ENCODE data around the gene PCDHGA7. TPM values are rescaled to one million over a fixed set of nuclear protein-coding genes. Genes with fewer than 3 reads are reported as not detected.
A peak's percentile ranks its signal among the peaks of the same experiment; 100 is the strongest.

PCDHGA7 gene
- total RNA-seq, 1 donor from 2014 or later: 4.2 TPM

GRCh38 chr5:141355641-141356040 lies 26.9 kb upstream of the PCDHGA7 start:
- Histone ChIP-seq H3K4me3 (peak overlapping the region; percentile 29 to 30), H3K9me3 (peaks cover 81 to 99% of the 10 kb centered on the region in 2 donors)
- intact Hi-C loops (cut with DNase I): no loop called here

GRCh38 chr5:141356133-141356532 lies 26.4 kb upstream of the PCDHGA7 start:
- peaks cover 81 to 99% of the 10 kb centered on the region in 2 donors for H3K9me3 ChIP-seq
- H3K4me1 ChIP-seq: no peaks in the 10 kb centered on the region
- no peak overlapping the region for H3K27ac ChIP-seq
- no peak for DNase-seq (ENCODE audit: low spot score in 2 of 2)
- no peaks in the 10 kb centered on the region for H3K27me3 ChIP-seq
- no peak overlapping the region for H3K4me3 ChIP-seq
- peaks cover 0 to 4% of the 10 kb centered on the region in 2 donors for H3K36me3 ChIP-seq
- intact Hi-C loops (cut with DNase I): no loop called here
- TF ChIP-seq CTCF (IDR thresholded peaks at IDR 0.05): no peak

More at GRCh38 chr5:141355641-141356040, 26.9 kb upstream of the PCDHGA7 start:
- H3K27ac ChIP-seq: no peak overlapping the region
- H3K4me1 ChIP-seq: no peaks in the 10 kb centered on the region
- peaks cover 0 to 4% of the 10 kb centered on the region in 2 donors for H3K36me3 ChIP-seq
- H3K27me3 ChIP-seq: no peaks in the 10 kb centered on the region
- no peak for DNase-seq (ENCODE audit: low spot score in 2 of 2)
- TF ChIP-seq CTCF (IDR thresholded peaks at IDR 0.05): no peak

GRCh38 chr5:141356950-141357349 lies 25.6 kb upstream of the PCDHGA7 start:
- TF ChIP-seq CTCF (IDR thresholded peaks at IDR 0.05): no peak
- no peaks in the 10 kb centered on the region for H3K4me1 ChIP-seq
- DNase-seq (ENCODE audit: low spot score in 2 of 2): no peak
- no peaks in the 10 kb centered on the region for H3K27me3 ChIP-seq
- intact Hi-C loops (cut with DNase I): no loop called here
- no peak overlapping the region for H3K4me3 ChIP-seq
- peaks cover 0 to 4% of the 10 kb centered on the region in 2 donors for H3K36me3 ChIP-seq
- H3K9me3 ChIP-seq: peaks cover 82 to 97% of the 10 kb centered on the region in 2 donors
- no peak overlapping the region for H3K27ac ChIP-seq

- H3K27me3 ChIP-seq: no peaks in the 10 kb centered on the region
- H3K36me3 ChIP-seq: peaks cover 0 to 3% of the 10 kb centered on the region in 2 donors
- TF ChIP-seq CTCF (IDR thresholded peaks at IDR 0.05): peak in 1 of 3 experiments; percentile 22
- H3K4me3 ChIP-seq: peak within 1 kb of the TSS; percentile 18 to 25
- intact Hi-C loops (cut with DNase I): no loop called here
- peaks cover 96 to 97% of the 10 kb centered on the region in 2 donors for H3K9me3 ChIP-seq
- H3K27ac ChIP-seq: no peak within 1 kb of the TSS
- no peaks in the 10 kb centered on the region for H3K4me1 ChIP-seq
- DNase-seq (ENCODE audit: low spot score in 2 of 2): no peak
These were observed 22.6 kb upstream of the PCDHGA7 start, which contains the start of gene PCDHGB2 for GRCh38 chr5:141359790-141360426. Gene PCDHGB2 (plus strand): TSS chr5:141359994. CDS start chr5:141360136, 142 bp downstream.

- Histone ChIP-seq H3K27ac (no peak overlapping the region), H3K36me3 (no peaks in the 10 kb centered on the region), H3K9me3 (peaks cover 96 to 97% of the 10 kb centered on the region in 2 donors), H3K4me1 (no peaks in the 10 kb centered on the region), H3K27me3 (no peaks in the 10 kb centered on the region), H3K4me3 (peak overlapping the region in 1 of 2 donors; percentile 25)
- no peak for TF ChIP-seq CTCF (IDR thresholded peaks at IDR 0.05)
- intact Hi-C loops (cut with DNase I): no loop called here
- DNase-seq (ENCODE audit: low spot score in 2 of 2): no peak
These were observed 21.9 kb upstream of the PCDHGA7 start for GRCh38 chr5:141360685-141361084.

Measured in ascending aorta (tissue), 2 donors.